Left hindlimb (tissue), 1 donor: ENCODE results near the gene CARMIL3.

Experiments
- DNase-seq: peaks from one replicate; pipeline ENCODE4 v3.0.0-alpha.2; 2018

The CARMIL3 gene

DNA sequence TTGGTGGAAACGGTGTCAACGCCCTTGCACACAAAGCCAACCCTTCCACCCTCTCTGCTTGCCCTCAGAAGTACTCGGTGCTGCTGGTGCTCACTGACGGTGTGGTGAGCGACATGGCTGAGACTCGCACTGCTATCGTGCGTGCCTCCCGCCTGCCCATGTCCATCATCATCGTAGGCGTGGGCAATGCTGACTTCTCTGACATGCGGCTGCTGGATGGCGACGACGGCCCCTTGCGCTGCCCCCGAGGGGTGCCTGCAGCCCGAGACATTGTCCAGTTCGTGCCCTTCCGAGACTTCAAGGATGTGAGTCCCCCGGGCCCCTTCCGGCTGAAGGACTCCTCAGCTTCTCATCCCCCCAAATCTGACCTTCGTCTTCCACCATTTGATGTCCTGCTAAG is 25.3 kb downstream of the CARMIL3 start:
- DNase-seq, result no peak

DNA sequence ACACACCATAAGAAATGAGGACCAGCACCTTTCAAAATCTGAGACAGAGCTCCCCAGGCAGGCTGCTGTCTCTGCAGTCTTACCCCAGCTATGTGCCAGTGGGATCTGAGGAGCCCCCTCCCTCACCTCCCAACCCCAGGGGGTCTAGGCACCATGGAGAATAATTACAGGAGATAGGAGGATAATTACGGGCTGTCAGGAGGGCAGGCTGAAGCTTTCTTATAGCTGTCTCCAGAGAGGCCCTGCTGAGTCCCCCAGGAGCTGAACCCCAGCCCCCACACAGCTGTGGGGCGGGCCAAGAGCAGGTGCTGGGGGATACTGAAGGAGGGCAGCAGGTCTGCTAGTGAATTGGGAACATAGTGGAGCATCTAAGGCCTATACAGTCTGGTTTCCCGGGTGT is 26.3 kb downstream of the CARMIL3 start:
- DNase-seq, result no peak

- no peak for DNase-seq
Observed at GRCh38 chr14:24079491-24080141, 27.8 kb downstream of the CARMIL3 start.

- DNase-seq, result no peak
Observed at GRCh38 chr14:24080142-24080530, 28.3 kb downstream of the CARMIL3 start.

GRCh38 chr14:24080888-24081738 is 29.3 kb downstream of the CARMIL3 start:
- DNase-seq, result no peak

GRCh38 chr14:24081739-24082211 is 30.0 kb downstream of the CARMIL3 start:
- DNase-seq, result no peak

GRCh38 chr14:24082411-24083080 is 30.7 kb downstream of the CARMIL3 start:
- no peak for DNase-seq

DNA sequence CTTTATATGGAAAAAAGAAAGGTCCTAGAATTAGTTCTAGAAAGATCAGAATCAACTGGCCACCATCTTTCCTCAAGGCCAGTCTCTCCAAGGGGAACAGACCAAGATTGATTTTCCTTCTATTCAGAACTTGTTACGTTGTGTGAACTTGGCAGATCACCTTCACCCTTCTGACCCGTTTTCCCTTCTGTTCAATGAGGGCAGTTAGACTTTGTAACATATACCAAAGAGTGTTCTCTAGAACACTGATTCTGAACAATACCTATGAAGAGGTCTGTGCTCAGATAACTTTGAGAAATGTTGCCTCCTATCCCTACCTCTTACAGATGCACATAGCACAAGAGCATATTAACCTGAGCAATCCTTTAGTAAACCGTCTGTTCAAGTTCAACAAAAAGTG is 31.7 kb downstream of the CARMIL3 start:
- DNase-seq, result no peak

GRCh38 chr14:24084440-24084839 is 32.6 kb downstream of the CARMIL3 start:
- no peak for DNase-seq

DNA sequence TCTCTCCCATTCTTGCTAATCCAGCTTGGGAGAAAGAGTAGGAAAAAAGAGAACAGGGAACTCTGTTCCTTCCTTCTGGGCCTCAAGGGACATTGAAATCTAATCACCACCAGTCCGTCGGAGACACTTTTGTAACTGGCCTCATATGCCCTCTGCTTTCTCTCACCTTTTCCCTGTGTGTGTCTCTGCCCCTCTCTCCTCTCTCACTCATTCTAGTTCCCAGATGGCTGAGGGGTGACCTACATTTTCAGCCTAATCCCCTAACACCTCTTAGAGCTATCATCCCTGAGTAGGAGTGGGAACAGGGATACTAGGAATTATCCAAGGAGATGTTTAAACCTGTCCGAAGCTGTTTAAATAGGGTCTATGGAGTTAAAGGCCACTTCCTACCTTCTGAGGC is 33.4 kb downstream of the CARMIL3 start:
- no peak for DNase-seq

DNA sequence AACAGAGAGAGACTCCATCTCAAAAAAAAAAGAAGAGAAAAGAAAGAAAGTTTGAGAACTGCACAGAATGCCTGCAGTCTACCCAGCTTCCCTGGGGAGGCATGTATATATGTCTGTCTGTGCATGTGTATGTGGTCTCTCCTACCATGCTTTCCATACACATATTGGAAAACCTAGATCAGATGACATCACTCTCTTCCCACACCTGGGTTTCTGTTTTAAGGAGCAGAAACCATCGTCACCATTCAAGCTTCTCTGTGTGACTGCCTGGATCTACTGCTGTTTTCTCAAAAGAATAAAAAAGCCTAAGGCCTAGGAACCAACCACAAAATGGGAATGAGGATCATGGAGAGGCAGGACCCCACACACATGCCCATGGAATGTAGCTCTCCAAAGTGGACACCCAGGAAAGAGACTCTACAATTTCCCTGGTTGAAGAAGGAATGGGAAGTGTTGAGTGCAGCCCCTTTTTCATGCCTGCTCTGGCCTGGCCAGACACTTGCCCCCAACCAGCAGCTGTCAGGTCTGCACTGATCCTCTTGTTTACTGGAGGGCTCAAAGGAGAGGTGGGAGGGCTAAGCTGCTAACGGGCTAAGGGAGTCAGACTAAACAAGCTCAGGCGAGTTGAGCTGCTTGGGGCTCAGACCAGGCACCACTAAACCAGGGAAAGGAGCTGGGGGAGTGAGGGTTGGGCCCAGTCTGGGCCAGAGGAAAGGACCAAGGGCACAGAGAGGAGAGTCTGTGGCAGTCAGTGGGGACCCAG is 34.6 kb downstream of the CARMIL3 start:
- DNase-seq, result no peak

DNA sequence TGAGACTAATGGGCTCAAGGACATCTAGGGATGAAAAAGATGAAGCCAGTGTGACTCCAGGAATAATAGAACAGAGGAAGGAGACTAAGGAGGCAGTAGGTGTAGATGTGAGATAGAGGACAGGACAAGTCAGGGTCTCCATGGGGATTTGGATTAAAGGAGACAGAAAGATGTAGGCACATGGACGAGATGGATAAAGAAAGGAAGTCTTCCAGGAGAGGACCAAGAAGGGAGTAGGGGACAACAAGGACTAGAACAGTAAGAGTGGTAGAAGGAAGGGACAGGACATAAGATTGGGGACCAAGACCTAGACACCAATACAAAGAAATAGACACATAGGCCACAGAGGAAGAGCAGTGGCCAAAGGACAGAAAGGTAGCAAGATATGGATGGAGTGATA is 35.2 kb downstream of the CARMIL3 start:
- no peak for DNase-seq

GRCh38 chr14:24088095-24088494 is 36.3 kb downstream of the CARMIL3 start:
- DNase-seq, result no peak

DNA sequence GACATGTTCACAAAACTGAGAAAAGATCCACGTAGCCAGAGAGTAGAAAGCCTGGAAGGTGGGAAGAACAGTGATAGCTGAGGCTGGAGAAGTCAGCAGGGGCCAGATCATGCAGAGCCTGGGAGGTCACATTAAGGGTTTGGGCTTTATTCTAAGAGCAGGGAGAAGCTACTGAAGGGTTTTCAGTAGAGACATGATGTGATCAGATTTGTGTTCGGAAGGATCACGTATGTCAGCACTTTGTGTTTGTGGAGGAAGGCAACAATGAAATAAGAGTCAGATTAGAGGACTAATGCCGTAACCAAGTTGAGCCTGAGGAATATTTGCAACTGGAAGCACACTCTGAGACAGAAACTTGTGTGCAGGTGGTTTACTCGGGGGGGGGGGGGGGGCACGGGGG is 38.1 kb downstream of the CARMIL3 start:
- no peak for DNase-seq

DNA sequence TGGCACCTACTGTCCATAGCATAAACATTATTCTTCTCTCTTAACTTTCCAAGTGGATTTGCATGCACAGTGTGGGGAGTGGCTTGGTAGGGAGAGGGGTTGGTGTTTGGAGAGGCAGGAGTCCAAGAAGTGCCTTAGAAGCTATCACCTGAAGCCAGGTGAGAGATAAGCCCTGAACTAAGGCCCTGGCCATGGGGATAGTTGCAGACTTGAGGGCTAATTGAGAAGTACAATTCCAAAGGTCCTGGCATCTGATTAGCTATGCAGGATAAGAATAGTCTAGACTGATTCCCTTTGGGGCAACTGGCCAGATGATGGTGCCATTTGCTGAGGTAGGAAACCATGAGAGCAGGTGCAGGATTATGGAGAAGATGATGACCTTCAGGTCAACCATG is 40.3 kb downstream of the CARMIL3 start:
- no peak for DNase-seq

DNA sequence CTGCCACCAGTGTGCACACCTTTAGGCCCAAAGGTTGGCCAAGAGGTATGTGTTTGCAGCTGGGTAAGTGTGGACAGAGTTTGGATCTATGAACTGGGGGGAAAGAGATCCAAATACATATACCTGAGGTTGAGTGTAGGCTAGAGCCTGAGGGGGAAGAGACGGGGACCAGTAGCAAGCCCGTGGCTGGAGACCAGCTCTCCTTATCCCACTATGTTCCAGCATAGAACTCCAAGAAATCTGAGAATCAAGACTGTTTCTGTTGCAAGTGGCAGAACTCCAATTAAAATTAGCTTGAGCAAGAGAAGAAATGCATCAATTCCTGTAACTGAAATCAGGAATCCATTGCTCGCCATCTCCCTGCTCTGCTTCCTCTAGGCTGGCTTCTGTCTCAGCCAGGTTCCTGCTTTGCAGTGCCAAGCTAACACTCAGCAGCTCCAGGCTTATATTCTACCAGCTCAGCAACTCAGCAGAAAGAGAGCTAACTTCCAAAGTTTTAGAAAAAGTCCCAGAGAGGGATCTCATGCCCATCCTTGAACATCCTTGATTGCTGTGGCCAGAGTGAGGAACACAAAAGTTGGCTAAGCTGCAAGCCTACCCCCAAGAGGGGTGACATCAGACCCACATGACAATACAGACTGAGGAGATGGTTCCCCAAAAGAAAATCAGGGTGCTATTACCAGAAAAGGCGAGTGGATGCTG is 40.8 kb downstream of the CARMIL3 start:
- no peak for DNase-seq

DNA sequence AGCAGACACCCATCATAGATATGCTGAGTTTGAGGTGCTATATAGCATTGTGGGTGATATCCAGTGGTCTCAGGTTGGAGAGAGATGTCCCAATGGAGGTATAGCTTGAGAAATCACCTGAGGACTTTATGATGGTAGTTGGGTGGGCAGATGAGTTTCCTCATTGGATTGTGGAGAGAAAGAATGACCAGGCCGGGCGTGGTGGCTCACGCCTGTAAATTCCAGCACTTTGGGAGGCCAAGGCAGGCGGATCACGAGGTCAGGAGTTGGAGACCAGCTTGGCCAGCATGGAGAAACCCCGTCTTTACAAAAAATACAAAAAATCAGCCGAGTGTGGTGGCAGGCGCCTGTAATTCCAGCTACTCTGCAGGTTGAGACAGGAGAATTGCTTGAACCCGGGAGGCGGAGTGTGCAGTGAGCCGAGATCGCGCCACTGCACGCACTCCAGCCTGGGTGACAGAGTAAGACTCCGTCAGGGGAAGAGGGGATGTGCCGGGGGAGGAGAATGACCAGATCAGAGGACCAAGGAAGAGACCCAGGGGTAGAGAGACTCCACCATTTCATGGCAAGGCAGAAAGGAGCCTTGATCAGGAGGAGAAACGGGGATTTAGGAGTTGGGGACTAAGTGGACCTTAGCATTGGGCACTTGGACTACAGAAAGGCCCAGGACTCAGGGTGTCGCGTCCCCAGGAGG is 41.5 kb downstream of the CARMIL3 start:
- no peak for DNase-seq

- peak; percentile 89 for DNase-seq
Observed at GRCh38 chr14:24093901-24094840, 42.4 kb downstream of the CARMIL3 start, which contains the start of gene PCK2. TSS of gene PCK2 (plus strand) at chr14:24094311. CDS start at chr14:24094406, 95 bp downstream.

GRCh38 chr14:24094841-24095270 is 43.0 kb downstream of the CARMIL3 start:
- no peak for DNase-seq
